Gastrocnemius medialis (tissue), 4 donors: ENCODE measurements around the gene SAGE1. TPM values are rescaled to one million over a fixed set of nuclear protein-coding genes. Genes with fewer than 3 reads are reported as not detected.

Source experiments
- ATAC-seq, 2 donors: fragments of 150-250 bp; one replicate each; pipeline ENCODE4 v1.9.1; 2016
- DNase-seq, 2 donors: peaks; one replicate each; pipeline ENCODE4 v3.0.0-alpha.2; 2019
- H3K27ac ChIP-seq, 4 donors: fragments of 200-600 bp; sonication (generic); 1 replicate in 1 of 4; 2 replicates in 3 of 4; pipeline ENCODE4 v1.5.1; 2016 to 2018; ENCODE audit warnings: mild to moderate bottlenecking in 2 of 4, moderate library complexity in 1 of 4
- H3K27me3 ChIP-seq, 3 donors: fragments of 200-600 bp; sonication (generic) in 2 of 3; 1 replicate in 1 of 3; 2 replicates in 2 of 3; pipeline versions ENCODE4 v1.5.1 to v1.6.0; 2016 to 2019; ENCODE audit warnings: mild to moderate bottlenecking in 1 of 3, moderate library complexity in 1 of 3
- H3K36me3 ChIP-seq, 2 donors: fragments of 200-600 bp; sonication (generic) in 1 of 2; one replicate each; pipeline ENCODE4 v1.5.1; 2017 to 2018
- H3K4me1 ChIP-seq, 2 donors: fragments of 200-600 bp; sonication (generic) in 1 of 2; one replicate each; pipeline ENCODE4 v1.5.1; 2016 to 2017; ENCODE audit warnings: mild to moderate bottlenecking in 2 of 2
- H3K4me3 ChIP-seq, 4 donors: fragments of 200-600 bp; sonication (generic) in 3 of 4; 1 replicate in 1 of 4; 2 replicates in 3 of 4; pipeline ENCODE4 v1.5.1; 2016 to 2019; ENCODE audit warnings: mild to moderate bottlenecking in 2 of 4
- H3K9me3 ChIP-seq, 3 donors: fragments of 200-600 bp; sonication (generic) in 2 of 3; 1 replicate in 1 of 3; 2 replicates in 2 of 3; pipeline ENCODE4 v1.5.1; 2016 to 2019
- POLR2A ChIP-seq, 2 donors: fragments of 450-650 bp; IDR thresholded peaks; one replicate each; pipeline ENCODE4 v1.6.1; 2017; ENCODE audit warnings: antibody characterized with exemption in 2 of 2, mild to moderate bottlenecking in 2 of 2, moderate library complexity in 2 of 2
- in situ Hi-C, 4 donors: fragments of 200-750 bp; cut with MboI; loops; one replicate each; pipeline versions ENCODE4 v1.15.0 to v1.8.0; 2017; ENCODE audit warnings: low sequenced_read_pairs in 4 of 4
- intact Hi-C: fragments of 100-400 bp; cut with DNase I; formaldehyde crosslinking; loops from one replicate; pipeline ENCODE4 v1.15.1; 2023; ENCODE audit warnings: low total_unique reads
- total RNA-seq, 4 donors: library from RNA; depleted of rRNA; stranded (reverse); fragments of >200 nt; gene quantifications; one replicate each; pipeline versions ENCODE4 v1.1.0 to v1.2.3, GENCODE V29; 2016
- TF ChIP-seq, protein P1 (sequence below), 5 experiments: fragments of 450-650 bp in 3 of 5; fragments of 200-600 bp in 2 of 5; sonication (generic) in 2 of 5; IDR thresholded peaks in 4 of 5; conservative IDR thresholded peaks in 1 of 5; 1 replicate in 4 of 5; 2 replicates in 1 of 5; pipeline ENCODE4 v1.5.1; 2016 to 2019; ENCODE audit warnings: antibody characterized with exemption in 5 of 5, mild to moderate bottlenecking in 3 of 5, moderate library complexity in 3 of 5

Gene SAGE1
- total RNA-seq, 4 donors from 2014 or later = not detected

DNA sequence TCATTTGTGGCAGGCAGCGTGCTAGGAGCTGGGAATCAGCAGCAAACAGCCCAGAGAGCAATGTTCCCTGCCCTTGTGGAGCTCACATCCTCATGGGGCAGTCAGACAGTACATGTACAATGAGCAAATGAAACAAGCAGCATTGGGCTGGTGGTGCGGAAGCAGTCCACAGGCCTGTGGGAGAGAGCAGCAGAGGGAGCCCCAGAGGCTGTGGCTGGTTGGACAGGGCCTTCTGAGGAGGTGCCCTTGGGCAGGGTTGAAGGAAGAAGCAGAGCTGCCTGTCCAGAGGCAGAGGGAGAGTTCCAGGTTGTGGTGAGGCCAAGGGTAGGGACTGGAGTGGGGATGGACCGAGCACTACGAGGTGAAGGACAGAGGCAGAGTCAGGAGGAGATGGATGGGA is 57.8 kb downstream of the SAGE1 start:
- TF ChIP-seq POLR2A (IDR thresholded peaks at IDR 0.05) = no peak
- TF ChIP-seq, protein P1, sequence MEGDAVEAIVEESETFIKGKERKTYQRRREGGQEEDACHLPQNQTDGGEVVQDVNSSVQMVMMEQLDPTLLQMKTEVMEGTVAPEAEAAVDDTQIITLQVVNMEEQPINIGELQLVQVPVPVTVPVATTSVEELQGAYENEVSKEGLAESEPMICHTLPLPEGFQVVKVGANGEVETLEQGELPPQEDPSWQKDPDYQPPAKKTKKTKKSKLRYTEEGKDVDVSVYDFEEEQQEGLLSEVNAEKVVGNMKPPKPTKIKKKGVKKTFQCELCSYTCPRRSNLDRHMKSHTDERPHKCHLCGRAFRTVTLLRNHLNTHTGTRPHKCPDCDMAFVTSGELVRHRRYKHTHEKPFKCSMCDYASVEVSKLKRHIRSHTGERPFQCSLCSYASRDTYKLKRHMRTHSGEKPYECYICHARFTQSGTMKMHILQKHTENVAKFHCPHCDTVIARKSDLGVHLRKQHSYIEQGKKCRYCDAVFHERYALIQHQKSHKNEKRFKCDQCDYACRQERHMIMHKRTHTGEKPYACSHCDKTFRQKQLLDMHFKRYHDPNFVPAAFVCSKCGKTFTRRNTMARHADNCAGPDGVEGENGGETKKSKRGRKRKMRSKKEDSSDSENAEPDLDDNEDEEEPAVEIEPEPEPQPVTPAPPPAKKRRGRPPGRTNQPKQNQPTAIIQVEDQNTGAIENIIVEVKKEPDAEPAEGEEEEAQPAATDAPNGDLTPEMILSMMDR (IDR thresholded peaks at IDR 0.05 in 4 of 5, conservative IDR thresholded peaks at IDR 0.05 in 1 of 5) = no peak
- intact Hi-C loops (no loop called here), in situ Hi-C loops (no loop called here)
- H3K4me3 ChIP-seq = no peak overlapping the region
- ATAC-seq = no peak
- no peak for DNase-seq
- H3K9me3 ChIP-seq = no peaks in the 10 kb centered on the region
- no peaks in the 10 kb centered on the region for H3K27me3 ChIP-seq
- H3K4me1 ChIP-seq = no peaks in the 10 kb centered on the region
- no peaks in the 10 kb centered on the region for H3K36me3 ChIP-seq
- no peak overlapping the region for H3K27ac ChIP-seq

Other genes with a start within 250 kb of the SAGE1 start
- not detected for gene CT45A1, start 180.1 kb upstream of the SAGE1 start, total RNA-seq
- gene CT45A3, start 125.5 kb upstream of the SAGE1 start, total RNA-seq = not detected
- gene CT45A5, start 108.2 kb upstream of the SAGE1 start, total RNA-seq = not detected
- not detected for gene CT45A6, start 90.9 kb upstream of the SAGE1 start, total RNA-seq
- not detected for gene CT45A2, start 73.7 kb upstream of the SAGE1 start, total RNA-seq
- not detected for gene CT45A7, start 56.4 kb upstream of the SAGE1 start, total RNA-seq
- not detected for gene CT45A8, start 39.2 kb upstream of the SAGE1 start, total RNA-seq
- not detected for gene CT45A9, start 21.9 kb upstream of the SAGE1 start, total RNA-seq
- not detected for gene CT45A10, start 272 bp upstream of the SAGE1 start, total RNA-seq
- 10 to 100 TPM; 20.6 to 29.2 (median 23.5) TPM for gene MMGT1, start 80.3 kb downstream of the SAGE1 start, total RNA-seq
- 10 to 100 TPM; 13.3 to 18.7 (median 15.2) TPM for gene SLC9A6, start 91.7 kb downstream of the SAGE1 start, total RNA-seq